K562 (cell line): ENCODE measurements around the gene SPATA21. TPM values are rescaled to one million over a fixed set of nuclear protein-coding genes. Genes with fewer than 3 reads are reported as not detected.

Experiments used
- ATAC-seq: fragments of 200-7000 bp; cut with Tn5 transposase; 3 replicates; pipeline ENCODE4 v1.9.1; 2020; ENCODE audit warnings: moderate library complexity
- BruUV-seq: library from RNA; stranded (reverse); fragments of 400-500 nt; replicated peaks from 2 replicates; lab custom pipeline; 2021; lab: Mats Ljungman, UMichigan
- CTCF ChIA-PET: fragments of 300-600 bp; formaldehyde crosslinking; extraction: SDS; loops from one replicate; lab custom pipeline; 2021; ENCODE audit warnings: low intra/inter-chr PET ratio; lab: Yijun Ruan, JAX
- POLR2A ChIA-PET: fragments of 300-600, 350-650 bp; sonication (Branson Sonifier 250); formaldehyde crosslinking; extraction: SDS; loops from one replicate; lab custom pipeline; 2021; ENCODE audit warnings: antibody characterized with exemption, inconsistent platforms; lab: Yijun Ruan, JAX
- DNase-seq, 4 experiments: peaks; one replicate each; pipeline versions ENCODE4 v3.0.0 to v3.0.0-alpha.2; 2011 to 2018; ENCODE audit warnings: low spot score in 3 of 4, mixed read lengths in 3 of 4; ENCODE audit errors: extremely low read depth in 1 of 4
- FAIRE-seq: peaks from 2 replicates; lab custom pipeline; 2011; peaks lifted over from hg19 to GRCh38; lab: Jason Lieb, UNC
- H2AFZ ChIP-seq: 2 replicates; pipeline ENCODE4 v1.6.0; 2011; ENCODE audit warnings: low read depth, low read length, control low read depth, inconsistent platforms
- H3K27ac ChIP-seq: fragments of 200-600 bp; 3 replicates; pipeline ENCODE4 v1.8.0; 2011; ENCODE audit warnings: low read depth, mild to moderate bottlenecking, control low read depth, inconsistent platforms, low read length, moderate library complexity, mixed read lengths; ENCODE audit errors: extremely low read depth
- H3K27me3 ChIP-seq, 2 experiments: fragments of 300-600 bp in 1 of 2; 2 replicates in 1 of 2; 3 replicates in 1 of 2; pipeline versions ENCODE4 v1.6.0 to v1.8.0; 2011; ENCODE audit warnings: inconsistent platforms in 2 of 2, low read length in 2 of 2, mild to moderate bottlenecking in 1 of 2, mixed read lengths in 1 of 2, moderate library complexity in 1 of 2; ENCODE audit not compliant: control insufficient read depth in 2 of 2, insufficient read depth in 2 of 2
- H3K36me3 ChIP-seq: fragments of 300-600 bp; 3 replicates; pipeline ENCODE4 v1.8.0; 2011; ENCODE audit warnings: mild to moderate bottlenecking, low read length, inconsistent platforms; ENCODE audit not compliant: control insufficient read depth, insufficient read depth
- H3K4me1 ChIP-seq, 2 experiments: fragments of 200-600 bp in 1 of 2; replicated peaks in 1 of 2; 2 replicates in 1 of 2; 3 replicates in 1 of 2; pipeline versions ENCODE4 v1.5.1 to v1.8.0; 2011; ENCODE audit warnings: inconsistent platforms in 2 of 2, low read length in 2 of 2, mild to moderate bottlenecking in 1 of 2, mixed read lengths in 1 of 2, moderate library complexity in 1 of 2; ENCODE audit not compliant: control insufficient read depth in 2 of 2, insufficient read depth in 2 of 2
- H3K4me2 ChIP-seq: 2 replicates; pipeline ENCODE4 v1.6.1; 2011; ENCODE audit warnings: low read length, control low read depth, inconsistent platforms, mixed read lengths; ENCODE audit not compliant: insufficient read depth
- H3K4me3 ChIP-seq: fragments of 200-600 bp; sonication (generic), shearing (Covaris generic); 2 replicates; pipeline ENCODE4 v1.5.1; 2016; ENCODE audit warnings: control low read depth, inconsistent platforms
- H3K79me2 ChIP-seq: fragments of 200-600 bp; 3 replicates; pipeline ENCODE4 v1.8.0; 2011; ENCODE audit warnings: low read length, inconsistent platforms; ENCODE audit not compliant: control insufficient read depth, insufficient read depth
- H3K9ac ChIP-seq, 2 experiments: 2 replicates each; pipeline versions ENCODE4 v1.6.0 to v1.6.1; 2011; ENCODE audit warnings: low read depth in 2 of 2, low read length in 2 of 2, control low read depth in 1 of 2, inconsistent platforms in 1 of 2, mild to moderate bottlenecking in 1 of 2, mixed read lengths in 1 of 2; ENCODE audit not compliant: insufficient read depth in 1 of 2
- H3K9me1 ChIP-seq: one replicate; pipeline ENCODE4 v1.6.0; 2011; ENCODE audit warnings: inconsistent platforms, mild to moderate bottlenecking, low read length, moderate library complexity; ENCODE audit not compliant: control insufficient read depth, insufficient read depth
- H3K9me3 ChIP-seq: replicated peaks from 2 replicates; pipeline ENCODE4 v1.5.1; 2011; ENCODE audit warnings: low read depth, low read length, inconsistent platforms; ENCODE audit not compliant: control insufficient read depth, insufficient read depth
- H4K20me1 ChIP-seq: replicated peaks from 2 replicates; pipeline ENCODE4 v1.6.1; 2011; ENCODE audit warnings: low read length, inconsistent platforms, mixed read lengths; ENCODE audit not compliant: control insufficient read depth, insufficient read depth
- BCL6 ChIP-seq: fragments of 250-450 bp; sonication (Bioruptor Pico); IDR thresholded peaks from 2 replicates; pipeline ENCODE4 v1.4.0; 2020
- SPI1 ChIP-seq: IDR thresholded peaks from 2 replicates; pipeline ENCODE4 v1.6.1; 2011; ENCODE audit warnings: low read depth, low read length, control low read depth, borderline replicate concordance
- TEAD1 ChIP-seq, 2 experiments: fragments of 450-650 bp in 1 of 2; sonication (generic) in 1 of 2; formaldehyde crosslinking; IDR thresholded peaks; 2 replicates each; pipeline versions ENCODE4 v1.4.0 to v1.8.0; 2020 to 2022; ENCODE audit warnings: mild to moderate bottlenecking in 2 of 2, missing genetic modification reagents in 1 of 2
- ZFP36 ChIP-seq: fragments of 150-350 bp; IDR thresholded peaks from 2 replicates; pipeline ENCODE4 v1.6.1; 2018; ENCODE audit warnings: low read length, low read depth; ENCODE audit not compliant: partially characterized antibody
- ZFX ChIP-seq: sonication (generic); formaldehyde crosslinking; IDR thresholded peaks from 2 replicates; pipeline ENCODE4 v1.8.0; 2022; ENCODE audit warnings: mild to moderate bottlenecking, missing genetic modification reagents, moderate library complexity
- ZNF707 ChIP-seq: fragments of 250-450 bp; sonication (Bioruptor Pico); conservative IDR thresholded peaks from 2 replicates; pipeline ENCODE4 v1.8.0; 2022; ENCODE audit warnings: inconsistent platforms, mild to moderate bottlenecking, moderate library complexity
- WGBS: fragments of 100-300 bp; shearing (Covaris generic); methylation state at CpG from one replicate; pipeline ENCODE4 v1.1.6; 2016; ENCODE audit warnings: low coverage, mixed read lengths; ENCODE audit not compliant: insufficient coverage; ENCODE audit errors: missing lambda C conversion rate; 5-methylcytosine and 5-hydroxymethylcytosine counted together
- in situ Hi-C: fragments of 300-500 bp; cut with MboI; formaldehyde crosslinking; loops from 4 replicates; pipeline ENCODE4 v1.15.0; 2018; ENCODE audit warnings: inconsistent platforms, mixed read lengths
- intact Hi-C: fragments of 100-400 bp; cut with micrococcal nuclease; formaldehyde crosslinking; loops from 2 replicates; pipeline ENCODE4 v1.14.2; 2022
- polyA plus RNA-seq, 8 experiments: library from polyadenylated mRNA; depleted of rRNA in 4 of 8; stranded (reverse) in 5 of 8; unstranded in 3 of 8; fragments of >200 nt; fragmentation: Nextera tagmentation in 2 of 8; fragmentation: Illumina TruSeq in 1 of 8; extraction: Ambion mirVana in 2 of 8; extraction: Trizol in 1 of 8; gene quantifications; 2 replicates each; pipeline versions ENCODE4 v1.2.1 to v1.2.3, GENCODE V29; 2011 to 2014; ENCODE audit warnings: inconsistent platforms in 1 of 8, missing spikeins in 1 of 8
- total RNA-seq, 7 experiments: library from RNA; depleted of rRNA in 6 of 7; stranded (reverse); fragments of >200 nt in 6 of 7; fragmentation: Illumina TruSeq in 2 of 7; extraction: Trizol in 2 of 7; gene quantifications; 2 replicates each; pipeline versions ENCODE4 v1.2.1 to v1.2.3, GENCODE V29; 2011 to 2021; ENCODE audit warnings: low replicate concordance in 1 of 7
- TF ChIP-seq, protein P1 (sequence below): fragments of 450-650 bp; IDR thresholded peaks from 2 replicates; pipeline ENCODE4 v1.6.1; 2017; ENCODE audit warnings: mild to moderate bottlenecking, moderate library complexity

The SPATA21 gene
- total and polyA plus RNA-seq, 9 of the 15 experiments (the other 6 are each of a cell fraction or from before 2014, with no cell fraction given) = 0.10 to 0.36 (median 0.13) TPM; not detected in 3

- ChIA-PET CTCF (no interaction called here), POLR2A (interaction anchor here (0.6 to 1.3 kb wide), 2 partner anchors 9 to 90 kb away, joined by 3 to 5 read pairs; partner anchors contain the start of gene FBXO42)
- no peaks in the 10 kb centered on the region for H3K9me3 ChIP-seq
- peaks cover 3% of the 10 kb centered on the region for H3K9me1 ChIP-seq
- H3K27ac ChIP-seq = no peak overlapping the region; the same call in 2 of the 3 replicates
- H3K4me2 ChIP-seq = peak overlapping the region; percentile 5; the same call in 1 of the 2 replicates
- H3K36me3 ChIP-seq = peaks cover 50% of the 10 kb centered on the region
- ATAC-seq = no peak
- in situ Hi-C loops (loop anchor here (25.0 kb wide), 1 partner anchor 420 kb away; no protein-coding TSS in a partner anchor), intact Hi-C loops (loop anchor here (5.0 kb wide), 2 partner anchors 170 to 510 kb away; partner anchors contain the start of gene NBPF1)
- peak overlapping the region in 1 of 2 experiments; percentile 57; a peak in 2 of 4 replicates for H3K9ac ChIP-seq
- no peak for DNase-seq
- H3K4me1 ChIP-seq = peaks cover 37 to 45% of the 10 kb centered on the region in 2 experiments
- no peak for FAIRE-seq
- WGBS = 71% methylated on average over 7 of the region's 7 CpGs
- no peak overlapping the region for H3K4me3 ChIP-seq
- H3K79me2 ChIP-seq = peaks cover 51% of the 10 kb centered on the region
- H4K20me1 ChIP-seq = no peaks in the 10 kb centered on the region; the same call in 1 of the 2 replicates
- no peaks in the 10 kb centered on the region for H3K27me3 ChIP-seq
- no peak overlapping the region for H2AFZ ChIP-seq
- TF ChIP-seq BCL6 = no peak
- TF ChIP-seq TEAD1 (CRISPR knock-in tag; IDR thresholded peaks at IDR 0.05) = 0 out of 4 replicates have a peak, but pooled peaks of 1 of the 2 experiments have one; percentile 23
- peak; percentile 52; the same call in 1 of the 2 replicates for TF ChIP-seq SPI1
- peak; percentile 26; the same call in 1 of the 2 replicates for TF ChIP-seq ZFX (CRISPR knock-in tag)
- TF ChIP-seq, protein P1, sequence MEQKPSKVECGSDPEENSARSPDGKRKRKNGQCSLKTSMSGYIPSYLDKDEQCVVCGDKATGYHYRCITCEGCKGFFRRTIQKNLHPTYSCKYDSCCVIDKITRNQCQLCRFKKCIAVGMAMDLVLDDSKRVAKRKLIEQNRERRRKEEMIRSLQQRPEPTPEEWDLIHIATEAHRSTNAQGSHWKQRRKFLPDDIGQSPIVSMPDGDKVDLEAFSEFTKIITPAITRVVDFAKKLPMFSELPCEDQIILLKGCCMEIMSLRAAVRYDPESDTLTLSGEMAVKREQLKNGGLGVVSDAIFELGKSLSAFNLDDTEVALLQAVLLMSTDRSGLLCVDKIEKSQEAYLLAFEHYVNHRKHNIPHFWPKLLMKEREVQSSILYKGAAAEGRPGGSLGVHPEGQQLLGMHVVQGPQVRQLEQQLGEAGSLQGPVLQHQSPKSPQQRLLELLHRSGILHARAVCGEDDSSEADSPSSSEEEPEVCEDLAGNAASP = no peak
- TF ChIP-seq ZFP36 = peak; percentile 47
- no peak for TF ChIP-seq ZNF707
- no TSS peak for BruUV-seq
These were observed 5.0 kb upstream of the SPATA21 start for GRCh38 chr1:16442265-16442664.
